Ishikawa (cell line): Measurements from ENCODE around the gene KLKB1.

Source experiments
- CEBPB ChIP-seq: IDR thresholded peaks from 2 replicates; pipeline ENCODE4 v1.6.1; 2012
- NFIC ChIP-seq: IDR thresholded peaks from 2 replicates; pipeline ENCODE4 v1.6.1; 2012
- REST ChIP-seq: IDR thresholded peaks from 2 replicates; pipeline ENCODE4 v1.6.1; 2012; ENCODE audit warnings: low read depth, mild to moderate bottlenecking
- TAF1 ChIP-seq: IDR thresholded peaks from 2 replicates; pipeline ENCODE4 v1.6.1; 2012; ENCODE audit warnings: low read depth, mild to moderate bottlenecking
- ZBTB7A ChIP-seq: IDR thresholded peaks from 2 replicates; pipeline ENCODE4 v1.6.1; 2012; ENCODE audit warnings: low read depth
- TF ChIP-seq, protein P1 (sequence below): IDR thresholded peaks from 2 replicates; pipeline ENCODE4 v1.6.1; 2012
- TF ChIP-seq, protein P2 (sequence below): IDR thresholded peaks from 2 replicates; pipeline ENCODE4 v1.6.1; 2012

DNA sequence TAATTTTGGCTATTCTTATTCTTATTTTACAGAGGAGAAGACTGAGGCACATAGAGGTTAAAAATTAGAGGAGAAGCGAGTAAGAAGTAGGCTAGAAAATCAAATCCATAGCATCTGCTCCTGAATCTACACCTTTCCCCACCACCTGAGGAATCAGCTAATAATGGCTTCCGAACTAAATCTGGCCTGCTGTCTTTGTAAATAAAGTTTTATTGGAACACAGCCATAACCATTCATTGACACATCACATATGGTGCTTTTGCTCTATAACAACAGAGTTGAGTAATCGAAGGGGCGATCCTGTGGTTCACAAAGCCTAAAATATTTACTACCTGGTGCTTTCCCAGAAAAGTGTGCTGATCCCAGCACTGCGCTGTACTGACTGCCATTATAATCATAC, 76.9 kb downstream of the KLKB1 start:
- TF ChIP-seq NFIC (no peak), ZBTB7A (no peak), REST (no peak), CEBPB (no peak), TAF1 (no peak)
- TF ChIP-seq, protein P1, sequence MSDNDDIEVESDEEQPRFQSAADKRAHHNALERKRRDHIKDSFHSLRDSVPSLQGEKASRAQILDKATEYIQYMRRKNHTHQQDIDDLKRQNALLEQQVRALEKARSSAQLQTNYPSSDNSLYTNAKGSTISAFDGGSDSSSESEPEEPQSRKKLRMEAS = no peak
- TF ChIP-seq, protein P2, sequence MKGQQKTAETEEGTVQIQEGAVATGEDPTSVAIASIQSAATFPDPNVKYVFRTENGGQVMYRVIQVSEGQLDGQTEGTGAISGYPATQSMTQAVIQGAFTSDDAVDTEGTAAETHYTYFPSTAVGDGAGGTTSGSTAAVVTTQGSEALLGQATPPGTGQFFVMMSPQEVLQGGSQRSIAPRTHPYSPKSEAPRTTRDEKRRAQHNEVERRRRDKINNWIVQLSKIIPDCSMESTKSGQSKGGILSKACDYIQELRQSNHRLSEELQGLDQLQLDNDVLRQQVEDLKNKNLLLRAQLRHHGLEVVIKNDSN = no peak
